H1 (cell line): ENCODE measurements around the gene ATE1. TPM values are rescaled to one million over a fixed set of nuclear protein-coding genes. Genes with fewer than 3 reads are reported as not detected.

Experiments
- CTCF ChIA-PET: fragments of 300-600 bp; sonication (Branson Sonifier 250); formaldehyde crosslinking; loops from one replicate; lab custom pipeline; 2021; ENCODE audit not compliant: partially characterized antibody; lab: Charles Lee
- POLR2A ChIA-PET: fragments of 300-600 bp; sonication (Branson Sonifier 250); formaldehyde crosslinking; loops from one replicate; lab custom pipeline; 2021; ENCODE audit warnings: inconsistent platforms; ENCODE audit not compliant: partially characterized antibody; lab: Charles Lee
- DNase-seq, 2 experiments: peaks; one replicate each; pipeline versions ENCODE4 v3.0.0 to v3.0.0-alpha.2; 2010 to 2022; ENCODE audit warnings: low spot score in 2 of 2, low read depth in 1 of 2, mixed read lengths in 1 of 2
- FAIRE-seq: peaks from 2 replicates; lab custom pipeline; 2011; peaks lifted over from hg19 to GRCh38; lab: Jason Lieb, UNC
- H2AFZ ChIP-seq: 2 replicates; pipeline ENCODE4 v1.8.1; 2012; ENCODE audit warnings: low read length, inconsistent platforms
- H2AK5ac ChIP-seq: 2 replicates; pipeline ENCODE4 v1.6.1; 2013; ENCODE audit warnings: low read depth, low read length
- H2BK120ac ChIP-seq: replicated peaks from 2 replicates; pipeline ENCODE3; 2013; ENCODE audit warnings: low read depth, low read length, inconsistent platforms
- H2BK12ac ChIP-seq: 2 replicates; pipeline ENCODE4 v1.6.1; 2013; ENCODE audit warnings: low read depth, low read length
- H2BK15ac ChIP-seq: 2 replicates; pipeline ENCODE4 v1.6.1; 2013; ENCODE audit warnings: low read length
- H2BK20ac ChIP-seq: 2 replicates; pipeline ENCODE4 v1.6.1; 2013; ENCODE audit warnings: low read length
- H2BK5ac ChIP-seq: 2 replicates; pipeline ENCODE4 v1.6.1; 2013; ENCODE audit warnings: low read depth, low read length
- H3K14ac ChIP-seq: 2 replicates; pipeline ENCODE4 v1.6.1; 2013; ENCODE audit warnings: inconsistent platforms; ENCODE audit not compliant: insufficient read length
- H3K18ac ChIP-seq: 2 replicates; pipeline ENCODE4 v1.6.1; 2013; ENCODE audit warnings: low read length; ENCODE audit errors: extremely low read depth
- H3K23ac ChIP-seq: 2 replicates; pipeline ENCODE4 v1.6.1; 2013; ENCODE audit warnings: inconsistent platforms; ENCODE audit not compliant: insufficient read length
- H3K23me2 ChIP-seq: 2 replicates; pipeline ENCODE4 v1.6.1; 2013; ENCODE audit warnings: low read depth, low read length
- H3K27ac ChIP-seq: 2 replicates; pipeline ENCODE4 v1.6.1; 2011; ENCODE audit warnings: low read depth, low read length, inconsistent platforms
- H3K27me3 ChIP-seq, 4 experiments: replicated peaks in 1 of 4; 1 replicate in 1 of 4; 2 replicates in 3 of 4; pipeline versions ENCODE4 v1.6.1 to v1.8.1; 2011 to 2013; ENCODE audit warnings: low read length in 3 of 4, mild to moderate bottlenecking in 3 of 4, inconsistent platforms in 2 of 4, mixed read lengths in 2 of 4, moderate library complexity in 1 of 4; ENCODE audit not compliant: control insufficient read depth in 3 of 4, insufficient read depth in 3 of 4; ENCODE audit errors: extremely low read depth in 1 of 4
- H3K36me3 ChIP-seq, 4 experiments: 2 replicates each; pipeline versions ENCODE4 v1.6.1 to v1.8.1; 2011 to 2013; ENCODE audit warnings: mild to moderate bottlenecking in 4 of 4, low read length in 3 of 4, moderate library complexity in 2 of 4, control low read depth in 1 of 4, inconsistent platforms in 1 of 4; ENCODE audit not compliant: insufficient read depth in 4 of 4, control insufficient read depth in 2 of 4
- H3K4ac ChIP-seq: replicated peaks from 2 replicates; pipeline ENCODE3; 2013; ENCODE audit warnings: low read length, low read depth, mixed read lengths, inconsistent platforms; ENCODE audit not compliant: insufficient read length
- H3K4me1 ChIP-seq, 4 experiments: replicated peaks in 1 of 4; 1 replicate in 1 of 4; 2 replicates in 3 of 4; pipeline versions ENCODE4 v1.6.1 to v1.8.1; 2011 to 2013; ENCODE audit warnings: low read length in 3 of 4, inconsistent platforms in 2 of 4, mixed read lengths in 1 of 4; ENCODE audit not compliant: insufficient read depth in 4 of 4, control insufficient read depth in 3 of 4
- H3K4me2 ChIP-seq, 2 experiments: 2 replicates each; pipeline versions ENCODE4 v1.6.1 to v1.8.1; 2011 to 2013; ENCODE audit warnings: low read depth in 2 of 2, low read length in 2 of 2, control low read depth in 1 of 2, inconsistent platforms in 1 of 2, mild to moderate bottlenecking in 1 of 2; ENCODE audit not compliant: insufficient read depth in 1 of 2
- H3K4me3 ChIP-seq, 4 experiments: fragments of 200-600, 300-600 bp in 1 of 4; sonication (generic), shearing (Covaris generic), sonication (Bioruptor Twin) in 1 of 4; 2 replicates each; pipeline versions ENCODE4 v1.5.1 to v1.8.1; 2011 to 2016; ENCODE audit warnings: low read length in 4 of 4, low read depth in 3 of 4, control low read depth in 2 of 4, inconsistent platforms in 2 of 4, mild to moderate bottlenecking in 2 of 4, mixed read lengths in 1 of 4, moderate library complexity in 1 of 4; ENCODE audit not compliant: insufficient read depth in 2 of 4; ENCODE audit errors: extremely low read depth in 1 of 4
- H3K56ac ChIP-seq: replicated peaks from 2 replicates; pipeline ENCODE3; 2013; ENCODE audit warnings: low read depth, mild to moderate bottlenecking, mixed read lengths, low read length, inconsistent platforms; ENCODE audit not compliant: insufficient read length
- H3K79me1 ChIP-seq: 2 replicates; pipeline ENCODE4 v1.6.1; 2013; ENCODE audit warnings: low read depth, low read length, control low read depth
- H3K79me2 ChIP-seq, 2 experiments: 2 replicates each; pipeline versions ENCODE4 v1.6.1 to v1.8.1; 2012 to 2013; ENCODE audit warnings: low read length in 2 of 2, mild to moderate bottlenecking in 2 of 2, inconsistent platforms in 1 of 2; ENCODE audit not compliant: insufficient read depth in 2 of 2, control insufficient read depth in 1 of 2
- H3K9ac ChIP-seq, 4 experiments: replicated peaks in 1 of 4; 1 replicate in 1 of 4; 2 replicates in 3 of 4; pipeline versions ENCODE4 v1.6.1 to v1.8.1; 2011 to 2013; ENCODE audit warnings: low read depth in 3 of 4, low read length in 3 of 4, control low read depth in 2 of 4, mild to moderate bottlenecking in 2 of 4, moderate library complexity in 2 of 4, inconsistent platforms in 1 of 4; ENCODE audit errors: extremely low read depth in 1 of 4
- H3K9me3 ChIP-seq, 2 experiments: 2 replicates each; pipeline versions ENCODE4 v1.6.1 to v1.8.1; 2012 to 2013; ENCODE audit warnings: mild to moderate bottlenecking in 2 of 2, moderate library complexity in 2 of 2, control low read depth in 1 of 2, inconsistent platforms in 1 of 2, low read depth in 1 of 2, low read length in 1 of 2, mixed read lengths in 1 of 2; ENCODE audit not compliant: insufficient read depth in 2 of 2
- H4K20me1 ChIP-seq, 2 experiments: replicated peaks in 1 of 2; 2 replicates each; pipeline versions ENCODE3 to v1.8.1; 2011 to 2013; ENCODE audit warnings: inconsistent platforms in 2 of 2, low read length in 2 of 2, mild to moderate bottlenecking in 1 of 2; ENCODE audit not compliant: insufficient read depth in 2 of 2, control insufficient read depth in 1 of 2
- H4K5ac ChIP-seq: 2 replicates; pipeline ENCODE4 v1.6.1; 2013; ENCODE audit warnings: low read length, low read depth, mixed read lengths, inconsistent platforms; ENCODE audit not compliant: insufficient read length
- H4K8ac ChIP-seq: 2 replicates; pipeline ENCODE4 v1.8.0; 2013; ENCODE audit warnings: mild to moderate bottlenecking, moderate library complexity, low read length, inconsistent platforms; ENCODE audit not compliant: insufficient read depth; ENCODE audit errors: extremely low read depth
- H4K91ac ChIP-seq: replicated peaks from 2 replicates; pipeline ENCODE3; 2013; ENCODE audit warnings: low read length, mixed read lengths, inconsistent platforms; ENCODE audit not compliant: insufficient read length
- ATF3 ChIP-seq: IDR thresholded peaks from 2 replicates; pipeline ENCODE4 v1.6.1; 2011; ENCODE audit warnings: low read depth, mild to moderate bottlenecking, low read length; ENCODE audit not compliant: insufficient read depth
- BCL11A ChIP-seq, 2 experiments: IDR thresholded peaks; one replicate each; pipeline ENCODE4 v1.6.1; 2011; ENCODE audit warnings: low read depth in 2 of 2, low read length in 2 of 2, mild to moderate bottlenecking in 2 of 2
- CHD1 ChIP-seq: IDR thresholded peaks from 2 replicates; pipeline ENCODE4 v1.6.1; 2012; ENCODE audit warnings: low read depth, low read length, improper control_type of control experiment
- CREB1 ChIP-seq: IDR thresholded peaks from 2 replicates; pipeline ENCODE4 v1.6.1; 2012; ENCODE audit warnings: inconsistent platforms
- CTBP2 ChIP-seq: IDR thresholded peaks from 2 replicates; pipeline ENCODE4 v1.7.0; 2011; ENCODE audit warnings: borderline replicate concordance, mild to moderate bottlenecking, moderate library complexity, mixed read lengths, low read length; ENCODE audit not compliant: insufficient read depth, insufficient read length
- HDAC6 ChIP-seq: IDR thresholded peaks from one replicate; pipeline ENCODE4 v1.7.1; 2012; ENCODE audit warnings: low read depth, mild to moderate bottlenecking, inconsistent platforms, low read length, moderate library complexity
- JUND ChIP-seq: IDR thresholded peaks from 2 replicates; pipeline ENCODE4 v1.6.1; 2011; ENCODE audit warnings: mild to moderate bottlenecking, improper control_type of control experiment, low read length
- KDM1A ChIP-seq: fragments of 200-600, 300-600 bp; sonication (generic); IDR thresholded peaks from 2 replicates; pipeline ENCODE4 v1.7.1; 2016; ENCODE audit warnings: mild to moderate bottlenecking, low read length, borderline replicate concordance
- KDM5A ChIP-seq: fragments of 200-600 bp; IDR thresholded peaks from 2 replicates; pipeline ENCODE4 v1.7.1; 2012; ENCODE audit warnings: mild to moderate bottlenecking, low read length, inconsistent platforms, mixed read lengths
- MAX ChIP-seq: IDR thresholded peaks from 2 replicates; pipeline ENCODE4 v1.6.1; 2012; ENCODE audit warnings: inconsistent platforms
- NANOG ChIP-seq: IDR thresholded peaks from 2 replicates; pipeline ENCODE4 v1.6.1; 2011; ENCODE audit warnings: low read length, low read depth, mild to moderate bottlenecking, inconsistent platforms; ENCODE audit not compliant: insufficient read depth, poor library complexity, severe bottlenecking
- POLR2AphosphoS5 ChIP-seq: IDR thresholded peaks from 2 replicates; pipeline ENCODE4 v1.6.1; 2011; ENCODE audit warnings: low read depth, low read length
- SIRT6 ChIP-seq: IDR thresholded peaks from one replicate; pipeline ENCODE4 v1.7.1; 2012; ENCODE audit warnings: low read length, inconsistent platforms
- TCF12 ChIP-seq: IDR thresholded peaks from 2 replicates; pipeline ENCODE4 v1.6.1; 2011; ENCODE audit warnings: low read depth, mild to moderate bottlenecking, low read length
- WGBS, 2 experiments: shearing (Covaris generic) in 1 of 2; methylation state at CpG; one replicate each; pipeline versions ENCODE4 v1.1.6 to v1.1.7; 2013 to 2015; ENCODE audit warnings: low lambda C conversion rate in 2 of 2, mixed read lengths in 2 of 2, inconsistent platforms in 1 of 2, low coverage in 1 of 2, missing lambda C conversion rate in 1 of 2; ENCODE audit not compliant: insufficient replicate concordance in 2 of 2, insufficient coverage in 1 of 2, insufficient read length in 1 of 2; ENCODE audit errors: extremely low coverage in 1 of 2, missing lambda C conversion rate in 1 of 2; 5-methylcytosine and 5-hydroxymethylcytosine counted together
- polyA plus RNA-seq, 7 experiments: library from polyadenylated mRNA; depleted of rRNA in 3 of 7; stranded (reverse) in 5 of 7; unstranded in 2 of 7; fragments of >200 nt in 5 of 7; fragments of 200-250 nt in 2 of 7; gene quantifications; 1 replicate in 5 of 7; 2 replicates in 1 of 7; 4 replicates in 1 of 7; pipeline versions ENCODE4 v1.2.1 to v1.2.3, GENCODE V29; 2011 to 2013; ENCODE audit warnings: missing spikeins in 2 of 7, mixed read lengths in 2 of 7
- total RNA-seq: library from RNA; stranded (reverse); fragmentation: NEBNext Ultra II Directional; extraction: Animal tissue kit (Norgen Biotek cat#: 25700); gene quantifications from 2 replicates; pipeline ENCODE4 v1.2.1, GENCODE V29; 2021

The ATE1 gene
- total and polyA plus RNA-seq, 2 of the 8 experiments (the other 6 are each of a cell fraction or from before 2014, with no cell fraction given): 8.8 to 26.9 TPM

GRCh38 chr10:121813211-121813815 is 114.5 kb downstream of the ATE1 start:
- H2AFZ ChIP-seq: no peak overlapping the region
- WGBS, 2 experiments: 95% methylated on average over 1 of the region's 1 CpG; no CpG with 5 or more reads in 1 of the 2 experiments
- H2BK120ac ChIP-seq: no peak overlapping the region
- H3K4ac ChIP-seq: no peak overlapping the region
- H3K27ac ChIP-seq: no peak overlapping the region
- H3K9me3 ChIP-seq: no peaks in the 10 kb centered on the region
- H3K23ac ChIP-seq: no peak overlapping the region
- H3K79me1 ChIP-seq: no peaks in the 10 kb centered on the region
- no peaks in the 10 kb centered on the region for H4K20me1 ChIP-seq
- FAIRE-seq (no peak), DNase-seq (no peak)
- TF ChIP-seq NANOG: no peak
- TF ChIP-seq CTBP2: no peak
- no peak for TF ChIP-seq BCL11A (IDR thresholded peaks at IDR 0.05; ENCODE audit: low read depth in 2 of 2, low read length in 2 of 2)
- no peak for TF ChIP-seq KDM5A
- no peak for TF ChIP-seq TCF12
- TF ChIP-seq KDM1A: no peak
- no peak for TF ChIP-seq POLR2AphosphoS5
- TF ChIP-seq CREB1: no peak
- no peak for TF ChIP-seq ATF3
- TF ChIP-seq SIRT6: no peak
- TF ChIP-seq MAX: no peak
- no peak for TF ChIP-seq CHD1
- TF ChIP-seq JUND: no peak
- TF ChIP-seq HDAC6: no peak
- ChIA-PET POLR2A (no interaction called here), CTCF (interaction anchor here (1.0 to 2.8 kb wide), 3 partner anchors 11 to 14 kb away, joined by 3 to 26 read pairs (median 16); no protein-coding TSS in a partner anchor)
- H3K9ac ChIP-seq: no peak overlapping the region
- H4K5ac ChIP-seq: no peak overlapping the region
- H3K56ac ChIP-seq: no peak overlapping the region
- no peak overlapping the region for H3K4me3 ChIP-seq
- H4K8ac ChIP-seq: no peak overlapping the region
- no peak overlapping the region for H2BK20ac ChIP-seq
- no peak overlapping the region for H4K91ac ChIP-seq
- no peak overlapping the region for H3K18ac ChIP-seq
- no peaks in the 10 kb centered on the region for H3K79me2 ChIP-seq
- H3K4me1 ChIP-seq: no peaks in the 10 kb centered on the region
- H3K4me2 ChIP-seq: no peak overlapping the region
- H2BK12ac ChIP-seq: no peak overlapping the region
- H2BK5ac ChIP-seq: no peak overlapping the region
- H3K23me2 ChIP-seq: no peaks in the 10 kb centered on the region
- H2AK5ac ChIP-seq: no peak overlapping the region
- no peak overlapping the region for H2BK15ac ChIP-seq
- no peaks in the 10 kb centered on the region for H3K27me3 ChIP-seq
- H3K14ac ChIP-seq: no peak overlapping the region
- no peaks in the 10 kb centered on the region; a peak in 1 of 8 replicates for H3K36me3 ChIP-seq
